Central memory CD8-positive, alpha-beta T cell (primary cell): ENCODE data around the gene CLCC1.
A peak's percentile ranks its signal among the peaks of the same experiment; 100 is the strongest.
"Not testable (repeated sequence)": the region's sequence is repeated elsewhere in the genome, so short reads cannot be mapped to it uniquely, and the experiment has no call there.

ENCODE experiments used
- ATAC-seq: fragments of 150-1000 bp; cut with Tn5 transposase; replicated peaks from 2 replicates; pipeline ENCODE4 v1.10.0; 2022; ENCODE audit warnings: mild to moderate bottlenecking, moderate FRiP score, moderate number of reproducible peaks; ENCODE audit not compliant: poor library complexity, severe bottlenecking; ENCODE audit errors: extremely low read depth
- DNase-seq, 2 donors: peaks; one replicate each; pipeline ENCODE4 v3.0.0; 2021; ENCODE audit warnings: low spot score in 2 of 2
- H3K27ac Mint-ChIP-seq: one replicate; pipeline ENCODE4 v1.8.0; 2022; ENCODE audit warnings: low read depth, mild to moderate bottlenecking, moderate library complexity, mixed read lengths
- H3K27me3 Mint-ChIP-seq: one replicate; pipeline ENCODE4 v1.8.0; 2022; ENCODE audit warnings: mixed read lengths
- H3K36me3 Mint-ChIP-seq: one replicate; pipeline ENCODE4 v1.8.0; 2022; ENCODE audit warnings: mild to moderate bottlenecking, moderate library complexity, mixed read lengths; ENCODE audit not compliant: insufficient read depth
- H3K4me1 Mint-ChIP-seq: one replicate; pipeline ENCODE4 v1.8.0; 2022; ENCODE audit warnings: mixed read lengths
- H3K4me3 Mint-ChIP-seq: one replicate; pipeline ENCODE4 v1.8.0; 2022; ENCODE audit warnings: mild to moderate bottlenecking, moderate library complexity, mixed read lengths
- H3K9me3 Mint-ChIP-seq: one replicate; pipeline ENCODE4 v1.8.0; 2022; ENCODE audit warnings: mixed read lengths

Gene CLCC1

DNA sequence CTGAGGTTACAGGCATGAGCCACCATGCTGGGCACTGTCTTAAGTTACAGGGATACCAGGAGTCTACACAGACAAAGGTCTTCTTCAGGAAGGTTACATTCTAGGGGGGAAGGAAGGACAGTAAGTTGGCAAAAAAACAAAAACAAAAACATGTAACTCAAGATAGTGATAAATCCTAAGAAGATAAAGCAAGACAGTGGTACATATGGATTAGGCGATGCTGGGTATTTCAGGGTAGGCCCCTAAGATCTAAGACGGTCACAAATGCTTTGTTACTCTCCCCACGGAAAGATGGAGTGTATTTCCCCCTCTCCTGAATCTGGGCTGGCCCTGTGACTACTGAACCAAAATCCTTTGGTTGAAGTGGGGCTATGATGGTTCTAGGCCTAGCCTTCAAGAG is 8.2 kb downstream of the CLCC1 start:
- Mint-ChIP-seq H3K4me3 (no peak overlapping the region), H3K27ac (no peak overlapping the region), H3K27me3 (no peaks in the 10 kb centered on the region), H3K9me3 (no peaks in the 10 kb centered on the region), H3K36me3 (peaks cover 15% of the 10 kb centered on the region), H3K4me1 (peaks cover 43% of the 10 kb centered on the region)
- ATAC-seq (no peak), DNase-seq (no peak)

- ATAC-seq (no peak), DNase-seq (no peak)
- Mint-ChIP-seq H3K36me3 (peaks cover 21% of the 10 kb centered on the region), H3K9me3 (no peaks in the 10 kb centered on the region), H3K27me3 (no peaks in the 10 kb centered on the region), H3K4me1 (peaks cover 47% of the 10 kb centered on the region), H3K4me3 (no peak overlapping the region), H3K27ac (no peak overlapping the region)
Measured at GRCh38 chr1:108953452-108953851, 9.8 kb downstream of the CLCC1 start.

GRCh38 chr1:108951242-108951641 is 12.0 kb downstream of the CLCC1 start:
- ATAC-seq (no peak), DNase-seq (no peak)
- Mint-ChIP-seq H3K9me3 (no peaks in the 10 kb centered on the region), H3K27ac (no peak overlapping the region), H3K27me3 (no peaks in the 10 kb centered on the region), H3K4me1 (peaks cover 35% of the 10 kb centered on the region), H3K4me3 (no peak overlapping the region), H3K36me3 (peaks cover 18% of the 10 kb centered on the region)

DNA sequence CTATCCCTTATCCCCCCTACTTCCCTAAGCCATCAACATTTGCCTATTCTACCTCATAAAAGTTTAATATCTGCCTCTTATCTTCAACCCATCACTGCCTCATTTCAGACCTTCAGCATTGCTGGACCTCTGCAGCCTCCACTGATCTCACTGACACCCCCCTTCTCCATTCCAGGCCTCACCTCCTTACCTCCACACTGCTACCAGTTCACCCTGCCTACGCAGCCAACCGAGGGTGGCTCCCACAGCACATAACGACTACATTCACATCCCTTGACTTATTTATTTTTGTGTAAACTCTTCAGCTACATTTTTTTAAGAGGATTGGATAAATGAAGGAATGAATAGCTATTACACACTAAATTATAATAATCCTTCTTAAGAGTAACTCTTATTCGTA is 14.2 kb downstream of the CLCC1 start:
- H3K4me1 Mint-ChIP-seq: peaks cover 24% of the 10 kb centered on the region
- H3K36me3 Mint-ChIP-seq: peaks cover 22% of the 10 kb centered on the region
- no peak overlapping the region for H3K4me3 Mint-ChIP-seq
- ATAC-seq (no peak), DNase-seq (no peak)
- no peaks in the 10 kb centered on the region for H3K27me3 Mint-ChIP-seq
- H3K9me3 Mint-ChIP-seq: no peaks in the 10 kb centered on the region
- H3K27ac Mint-ChIP-seq: no peak overlapping the region

GRCh38 chr1:108947871-108948525 is 15.3 kb downstream of the CLCC1 start:
- H3K9me3 Mint-ChIP-seq: no peaks in the 10 kb centered on the region
- H3K27ac Mint-ChIP-seq: no peak overlapping the region
- no peak for DNase-seq
- peaks cover 25% of the 10 kb centered on the region for H3K36me3 Mint-ChIP-seq
- no peak for ATAC-seq
- no peaks in the 10 kb centered on the region for H3K27me3 Mint-ChIP-seq
- no peak overlapping the region for H3K4me3 Mint-ChIP-seq
- peaks cover 15% of the 10 kb centered on the region for H3K4me1 Mint-ChIP-seq

DNA sequence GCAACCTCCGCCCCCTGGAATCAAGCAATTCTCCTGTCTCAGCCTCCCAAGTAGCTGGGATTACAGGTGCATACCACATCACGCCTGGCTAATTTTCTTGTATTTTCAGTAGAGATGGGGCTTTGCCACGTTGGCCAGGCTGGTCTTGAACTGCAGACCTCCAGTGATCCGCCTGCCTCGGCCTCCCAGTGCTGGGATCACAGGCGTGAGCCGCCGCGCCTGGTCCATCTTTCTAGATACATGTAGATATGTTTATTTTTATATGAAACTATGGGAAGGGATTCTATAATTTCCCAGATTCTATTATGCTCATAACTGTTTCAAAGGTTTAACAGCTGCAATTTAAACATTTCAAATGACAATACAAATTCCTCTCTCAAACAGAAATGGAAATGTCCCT is 27.1 kb downstream of the CLCC1 start:
- DNase-seq (no peak), ATAC-seq (no peak)
- Mint-ChIP-seq H3K27ac (no peak overlapping the region), H3K4me3 (no peak overlapping the region), H3K36me3 (peaks cover 43% of the 10 kb centered on the region), H3K27me3 (no peaks in the 10 kb centered on the region), H3K9me3 (no peaks in the 10 kb centered on the region), H3K4me1 (no peaks in the 10 kb centered on the region)

DNA sequence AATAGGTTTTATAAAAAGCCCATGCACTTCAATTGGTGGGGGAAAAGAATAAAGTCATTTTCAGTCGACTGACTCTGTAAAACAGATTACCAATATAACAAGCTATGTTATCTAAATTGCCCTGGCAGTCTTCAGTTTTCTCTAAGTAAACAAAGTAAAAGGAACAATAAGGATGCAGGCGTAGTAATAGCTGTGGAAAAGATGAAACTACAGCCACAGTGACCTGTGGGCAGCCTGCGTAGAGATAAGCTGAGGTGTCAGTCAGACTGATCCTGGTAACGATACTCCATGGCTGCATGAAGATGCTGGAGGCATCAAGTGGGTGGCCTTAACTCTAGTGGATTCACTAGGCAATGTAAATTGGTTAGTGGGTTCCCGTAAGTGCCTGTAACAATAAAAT is 29.3 kb downstream of the CLCC1 start:
- peaks cover 42% of the 10 kb centered on the region for H3K36me3 Mint-ChIP-seq
- ATAC-seq (no peak), DNase-seq (no peak)
- no peaks in the 10 kb centered on the region for H3K4me1 Mint-ChIP-seq
- no peaks in the 10 kb centered on the region for H3K9me3 Mint-ChIP-seq
- no peak overlapping the region for H3K4me3 Mint-ChIP-seq
- peak overlapping the region; percentile 53 for H3K27ac Mint-ChIP-seq
- H3K27me3 Mint-ChIP-seq: no peaks in the 10 kb centered on the region

- not testable (repeated sequence) for ATAC-seq, H3K9me3 Mint-ChIP-seq, H3K27ac Mint-ChIP-seq, DNase-seq, H3K4me1 Mint-ChIP-seq, H3K4me3 Mint-ChIP-seq, H3K27me3 Mint-ChIP-seq
- peaks cover 23% of the 10 kb centered on the region for H3K36me3 Mint-ChIP-seq
Measured at GRCh38 chr1:108927565-108927964, 35.7 kb downstream of the CLCC1 start.

DNA sequence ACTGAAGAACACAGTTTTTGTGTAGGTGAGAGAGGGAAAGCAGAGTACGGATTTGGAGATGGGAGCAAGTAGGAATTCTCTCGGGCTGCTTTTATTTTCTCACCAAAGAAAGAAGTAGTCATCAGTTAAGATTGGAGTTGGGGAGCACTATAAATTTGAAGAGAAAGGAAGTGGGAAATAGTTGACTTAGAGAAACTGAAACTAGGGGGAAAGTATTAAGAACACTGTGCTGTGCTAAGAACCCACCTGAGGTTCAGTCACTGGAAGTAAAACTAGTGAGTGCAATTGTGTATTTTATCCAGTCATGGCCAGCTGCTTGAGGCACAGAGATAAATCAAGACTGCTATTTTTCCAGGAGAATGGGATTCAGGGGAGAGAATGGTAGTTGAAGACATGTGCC is 37.4 kb downstream of the CLCC1 start:
- Mint-ChIP-seq H3K4me3 (no peak overlapping the region), H3K36me3 (peaks cover 14% of the 10 kb centered on the region), H3K27me3 (no peaks in the 10 kb centered on the region), H3K9me3 (no peaks in the 10 kb centered on the region), H3K27ac (no peak overlapping the region), H3K4me1 (no peaks in the 10 kb centered on the region)
- DNase-seq: no peak
- no peak for ATAC-seq

DNA sequence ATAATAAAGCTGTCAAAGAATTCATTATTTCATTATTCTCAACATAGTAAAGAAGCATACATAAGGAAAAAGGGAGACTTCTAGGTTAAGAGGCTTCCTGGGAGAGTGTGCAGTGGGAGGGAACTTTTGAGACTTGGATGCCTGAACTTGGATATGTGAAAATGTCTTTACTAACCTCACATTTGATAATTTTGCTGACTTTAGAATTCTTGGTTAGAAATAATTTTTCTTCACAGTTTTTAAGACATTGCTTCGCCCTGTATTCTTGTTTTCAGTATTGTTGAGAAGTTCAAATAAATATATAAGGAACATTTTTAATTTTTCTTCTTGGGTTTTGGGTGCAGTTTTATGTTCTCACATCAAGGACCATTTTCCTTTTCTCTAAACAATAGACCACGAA is 46.5 kb downstream of the CLCC1 start:
- no peak overlapping the region for H3K27ac Mint-ChIP-seq
- no peak overlapping the region for H3K4me3 Mint-ChIP-seq
- no peaks in the 10 kb centered on the region for H3K9me3 Mint-ChIP-seq
- no peak for ATAC-seq
- H3K27me3 Mint-ChIP-seq: no peaks in the 10 kb centered on the region
- H3K4me1 Mint-ChIP-seq: no peaks in the 10 kb centered on the region
- no peak for DNase-seq
- no peaks in the 10 kb centered on the region for H3K36me3 Mint-ChIP-seq
